Neural cell (in vitro differentiated cells): ENCODE data around the gene LRP1. TPM values are rescaled to one million over a fixed set of nuclear protein-coding genes. Genes with fewer than 3 reads are reported as not detected.

Experiments used
- H2AFZ ChIP-seq: fragments of 200-600, 300-800 bp; sonication (generic), shearing (Covaris generic); 2 replicates; pipeline ENCODE4 v1.6.0; 2014; ENCODE audit warnings: low read depth, mild to moderate bottlenecking, antibody characterized with exemption, low read length, moderate library complexity
- H3F3A ChIP-seq: fragments of 200-600 bp; shearing (Covaris generic); 2 replicates; pipeline ENCODE4 v1.6.1; 2016; ENCODE audit warnings: mild to moderate bottlenecking, moderate library complexity, mixed read lengths, antibody characterized with exemption, low read length; ENCODE audit not compliant: insufficient read depth, poor library complexity, severe bottlenecking
- H3K27ac ChIP-seq: fragments of 200-600, 300-800 bp; sonication (generic), shearing (Covaris generic); 2 replicates; pipeline ENCODE4 v1.5.1; 2014; ENCODE audit warnings: mild to moderate bottlenecking, low read length, moderate library complexity
- H3K27me3 ChIP-seq: fragments of 300-800, 200-600 bp; sonication (generic), shearing (Covaris generic); 2 replicates; pipeline ENCODE4 v1.6.0; 2014; ENCODE audit warnings: mild to moderate bottlenecking, low read depth, low read length, moderate library complexity; ENCODE audit not compliant: insufficient read depth
- H3K36me3 ChIP-seq: fragments of 300-800, 200-600 bp; sonication (generic), shearing (Covaris generic); 2 replicates; pipeline ENCODE4 v1.5.1; 2014; ENCODE audit warnings: mild to moderate bottlenecking, antibody characterized with exemption, low read length, moderate library complexity; ENCODE audit not compliant: insufficient read depth
- H3K4me2 ChIP-seq: fragments of 300-800, 200-600 bp; sonication (generic), shearing (Covaris generic); 2 replicates; pipeline ENCODE4 v1.6.0; 2014; ENCODE audit warnings: mild to moderate bottlenecking, low read length
- H3K4me3 ChIP-seq: fragments of 300-800, 200-600 bp; sonication (generic), shearing (Covaris generic); 2 replicates; pipeline ENCODE4 v1.5.1; 2014; ENCODE audit warnings: mild to moderate bottlenecking, low read length, moderate library complexity
- H3K79me2 ChIP-seq: fragments of 200-600 bp; shearing (Covaris generic); replicated peaks from 2 replicates; pipeline ENCODE4 v1.6.0; 2014; ENCODE audit warnings: mild to moderate bottlenecking, low read length, moderate library complexity; ENCODE audit not compliant: insufficient read depth
- H3K9ac ChIP-seq: fragments of 300-800, 200-600 bp; sonication (generic), shearing (Covaris generic); 2 replicates; pipeline ENCODE4 v1.6.1; 2016; ENCODE audit warnings: mild to moderate bottlenecking, low read length, mixed read lengths
- H3K9me2 ChIP-seq: fragments of 200-600 bp; shearing (Covaris generic); 2 replicates; pipeline ENCODE4 v1.6.1; 2016; ENCODE audit warnings: mild to moderate bottlenecking, low read length, mixed read lengths; ENCODE audit not compliant: insufficient read depth
- H3K9me3 ChIP-seq: fragments of 200-600, 300-800 bp; sonication (generic), shearing (Covaris generic); 2 replicates; pipeline ENCODE4 v1.6.1; 2016; ENCODE audit warnings: mild to moderate bottlenecking, mixed run types, low read length, moderate library complexity, mixed read lengths
- H4K20me1 ChIP-seq: fragments of 200-600 bp; shearing (Covaris generic); 2 replicates; pipeline ENCODE4 v1.6.1; 2016; ENCODE audit warnings: mild to moderate bottlenecking, mixed run types; ENCODE audit not compliant: insufficient read depth
- CTCF ChIP-seq: fragments of 450-650 bp; IDR thresholded peaks from 2 replicates; pipeline ENCODE4 v1.5.1; 2014; ENCODE audit warnings: antibody characterized with exemption, mild to moderate bottlenecking, moderate library complexity; ENCODE audit not compliant: poor library complexity, severe bottlenecking
- EP300 ChIP-seq: fragments of 450-650 bp; conservative IDR thresholded peaks from 2 replicates; pipeline ENCODE4 v1.6.1; 2014; ENCODE audit warnings: antibody characterized with exemption, mild to moderate bottlenecking, moderate library complexity; ENCODE audit not compliant: poor library complexity, severe bottlenecking
- EZH2 ChIP-seq: fragments of 200-600, 300-800 bp; shearing (Covaris generic), sonication (generic); IDR thresholded peaks from 2 replicates; pipeline ENCODE4 v1.6.1; 2014; ENCODE audit warnings: antibody characterized with exemption, low read length, borderline replicate concordance, mild to moderate bottlenecking; ENCODE audit not compliant: insufficient read depth, poor library complexity, severe bottlenecking
- MXI1 ChIP-seq: fragments of 450-650 bp; conservative IDR thresholded peaks from 2 replicates; pipeline ENCODE4 v1.6.1; 2014; ENCODE audit warnings: antibody characterized with exemption, mild to moderate bottlenecking; ENCODE audit not compliant: poor library complexity, severe bottlenecking
- POLR2AphosphoS5 ChIP-seq: IDR thresholded peaks from 2 replicates; pipeline ENCODE4 v1.6.1; 2012
- RAD21 ChIP-seq: fragments of 450-650 bp; conservative IDR thresholded peaks from 2 replicates; pipeline ENCODE4 v1.6.1; 2014; ENCODE audit warnings: antibody characterized with exemption, mild to moderate bottlenecking, moderate library complexity
- REST ChIP-seq: IDR thresholded peaks from 2 replicates; pipeline ENCODE4 v1.6.1; 2012; ENCODE audit warnings: borderline replicate concordance
- SMC3 ChIP-seq: fragments of 450-650 bp; conservative IDR thresholded peaks from 2 replicates; pipeline ENCODE4 v1.6.1; 2014; ENCODE audit warnings: antibody characterized with exemption, mild to moderate bottlenecking, moderate library complexity; ENCODE audit not compliant: poor library complexity
- TAF1 ChIP-seq: IDR thresholded peaks from 2 replicates; pipeline ENCODE4 v1.6.1; 2012; ENCODE audit warnings: low read depth
- polyA plus RNA-seq: library from polyadenylated mRNA; depleted of rRNA; stranded (reverse); fragments of >200 nt; gene quantifications from 2 replicates; pipeline ENCODE4 v1.2.3, GENCODE V29; 2014

Gene LRP1
- polyA plus RNA-seq, 1 donor from 2014 or later, result 18.2 TPM

GRCh38 chr12:57126061-57126460 is 2.2 kb upstream of the LRP1 start:
- no peak for TF ChIP-seq MXI1
- TF ChIP-seq CTCF, result no peak
- no peak for TF ChIP-seq RAD21
- TF ChIP-seq REST, result no peak
- TF ChIP-seq POLR2AphosphoS5, result no peak
- TF ChIP-seq SMC3, result no peak
- TF ChIP-seq TAF1, result no peak
- TF ChIP-seq EZH2, result no peak
- TF ChIP-seq EP300, result no peak
- Histone ChIP-seq H2AFZ (no peak overlapping the region), H3K4me3 (no peak overlapping the region), H3K27me3 (no peaks in the 10 kb centered on the region), H3K4me2 (no peak overlapping the region), H3F3A (no peaks in the 10 kb centered on the region), H3K9me3 (no peaks in the 10 kb centered on the region), H3K79me2 (peaks cover 25% of the 10 kb centered on the region), H3K9ac (no peak overlapping the region), H3K27ac (no peak overlapping the region), H3K9me2 (no peaks in the 10 kb centered on the region), H3K36me3 (no peaks in the 10 kb centered on the region), H4K20me1 (peaks cover under 1% of the 10 kb centered on the region)

- Histone ChIP-seq H4K20me1 (peaks cover 5% of the 10 kb centered on the region), H3K4me3 (no peak overlapping the region), H3K27me3 (no peaks in the 10 kb centered on the region), H3K9me2 (no peaks in the 10 kb centered on the region), H3K9ac (no peak overlapping the region), H3K4me2 (no peak overlapping the region), H2AFZ (no peak overlapping the region), H3K9me3 (no peaks in the 10 kb centered on the region), H3F3A (no peaks in the 10 kb centered on the region), H3K79me2 (peaks cover 30% of the 10 kb centered on the region), H3K27ac (no peak overlapping the region), H3K36me3 (no peaks in the 10 kb centered on the region)
- TF ChIP-seq POLR2AphosphoS5 (no peak), SMC3 (no peak), REST (no peak), EP300 (no peak), MXI1 (no peak), CTCF (no peak), TAF1 (no peak), EZH2 (no peak), RAD21 (no peak)
Observed at GRCh38 chr12:57126561-57126960, 1.7 kb upstream of the LRP1 start.
